Stimulated activated CD8-positive, alpha-beta memory T cell treated with anti-CD3 and anti-CD28 coated beads, Interleukin-2, amount 100 ng/mL, for 1 hour (primary cell): Measurements from ENCODE around the gene LTO1.
"Not testable (repeated sequence)": the region's sequence is repeated elsewhere in the genome, so short reads cannot be mapped to it uniquely, and the experiment has no call there.

Experiments used
- DNase-seq, 2 donors: peaks; one replicate each; pipeline ENCODE4 v3.0.0-alpha.2; 2020; ENCODE audit warnings: low read depth in 2 of 2

Gene LTO1

DNA sequence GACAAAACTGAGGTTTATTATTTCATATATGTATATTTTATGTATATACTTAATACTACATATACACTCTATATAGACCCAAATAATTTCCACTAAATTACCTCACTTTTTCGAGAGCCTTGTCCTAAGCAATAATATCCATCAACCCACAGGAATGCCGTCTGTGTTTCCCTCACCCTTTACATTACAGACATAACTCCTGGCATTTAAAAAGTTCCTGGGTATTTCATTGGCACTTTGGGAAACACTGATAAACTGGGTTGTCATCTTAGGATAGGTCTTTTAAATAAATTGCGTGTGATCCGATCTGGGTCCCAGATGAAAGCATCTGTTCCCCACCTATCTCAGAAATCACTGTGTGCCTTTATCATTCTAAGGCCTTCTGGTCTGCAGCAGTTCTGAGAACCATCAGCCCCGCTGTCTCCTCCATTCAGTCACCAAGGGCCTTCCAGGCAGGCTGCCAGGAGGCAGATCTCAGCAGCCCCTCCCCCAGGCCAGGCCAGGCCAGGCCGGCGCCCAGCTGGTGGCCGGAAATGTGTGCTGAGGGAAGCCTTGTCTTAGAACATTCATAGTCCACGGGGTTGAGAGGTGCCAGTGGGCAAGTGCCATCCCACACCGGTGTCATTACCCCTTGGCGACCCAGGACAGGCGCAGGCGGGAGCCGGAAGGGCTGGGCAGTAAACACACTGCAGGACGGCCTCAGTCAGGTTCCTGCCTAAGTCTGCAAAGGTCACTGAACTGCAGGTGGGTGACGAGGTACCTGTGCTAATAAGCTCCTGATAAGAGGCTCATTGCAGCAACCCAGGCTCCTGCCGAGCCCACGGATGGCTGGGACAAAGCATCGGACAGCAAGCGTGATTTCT lies 25.4 kb upstream of the LTO1 start:
- no peak for DNase-seq

DNA sequence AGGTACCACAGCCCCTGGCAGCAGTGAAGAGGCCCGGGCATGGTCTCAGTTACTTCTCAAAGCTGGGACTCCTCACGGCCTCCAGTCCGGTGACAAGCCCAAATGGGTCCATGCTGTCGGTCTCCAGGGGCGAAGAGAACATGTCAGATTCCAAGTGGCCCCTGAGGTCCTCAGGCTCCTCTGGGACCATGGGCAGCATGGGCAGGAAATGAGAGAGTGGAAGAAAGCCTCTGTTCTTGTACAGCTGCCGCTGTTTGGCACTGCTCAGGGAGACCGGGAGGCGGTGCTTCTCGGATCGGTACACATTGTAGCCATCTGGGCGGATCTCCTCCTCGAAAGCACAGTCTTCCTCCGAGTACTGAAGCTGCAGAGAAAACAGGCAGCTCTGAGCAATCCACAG lies 24.1 kb upstream of the LTO1 start:
- no peak for DNase-seq

GRCh38 chr11:69698362-69698761 lies 23.2 kb upstream of the LTO1 start:
- DNase-seq, result no peak

DNA sequence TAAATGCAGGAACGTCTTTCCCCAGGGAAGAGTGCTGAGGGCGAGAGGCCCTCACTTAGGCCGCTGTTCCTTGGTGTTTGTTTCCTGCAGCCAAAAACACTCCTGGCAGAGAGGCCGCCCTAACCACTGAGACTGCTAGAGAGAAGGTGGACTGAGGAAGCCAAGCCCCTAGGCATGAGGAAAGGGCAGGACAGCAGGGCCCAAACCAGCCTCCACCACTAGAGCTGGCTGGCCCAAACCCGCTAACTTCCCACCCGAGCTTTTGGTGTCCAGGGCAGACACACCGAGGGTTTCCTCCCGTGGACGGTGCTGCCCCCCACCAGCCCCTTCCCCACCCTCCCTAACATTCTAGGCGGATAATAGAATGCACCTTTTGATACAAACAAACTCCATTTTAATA lies 22.7 kb upstream of the LTO1 start:
- no peak for DNase-seq

DNA sequence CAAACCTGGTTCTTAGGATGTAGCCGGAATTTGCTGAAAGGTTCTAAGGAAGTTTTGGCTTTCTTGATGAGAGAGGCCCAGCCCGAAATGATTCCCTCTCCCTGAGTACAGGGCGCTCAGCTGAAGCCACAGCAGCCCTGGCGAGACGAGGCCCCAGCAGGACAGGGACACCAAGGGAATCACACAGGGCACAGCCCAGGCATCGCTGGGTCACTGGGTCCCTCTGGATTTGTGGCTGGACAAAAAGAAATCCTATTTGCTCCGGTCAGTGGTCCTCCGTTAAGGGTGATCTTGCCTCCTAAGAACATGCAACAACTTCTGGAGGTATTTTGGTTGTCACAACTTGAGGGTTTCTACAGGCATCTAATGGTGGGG lies 22.3 kb upstream of the LTO1 start:
- no peak for DNase-seq

DNA sequence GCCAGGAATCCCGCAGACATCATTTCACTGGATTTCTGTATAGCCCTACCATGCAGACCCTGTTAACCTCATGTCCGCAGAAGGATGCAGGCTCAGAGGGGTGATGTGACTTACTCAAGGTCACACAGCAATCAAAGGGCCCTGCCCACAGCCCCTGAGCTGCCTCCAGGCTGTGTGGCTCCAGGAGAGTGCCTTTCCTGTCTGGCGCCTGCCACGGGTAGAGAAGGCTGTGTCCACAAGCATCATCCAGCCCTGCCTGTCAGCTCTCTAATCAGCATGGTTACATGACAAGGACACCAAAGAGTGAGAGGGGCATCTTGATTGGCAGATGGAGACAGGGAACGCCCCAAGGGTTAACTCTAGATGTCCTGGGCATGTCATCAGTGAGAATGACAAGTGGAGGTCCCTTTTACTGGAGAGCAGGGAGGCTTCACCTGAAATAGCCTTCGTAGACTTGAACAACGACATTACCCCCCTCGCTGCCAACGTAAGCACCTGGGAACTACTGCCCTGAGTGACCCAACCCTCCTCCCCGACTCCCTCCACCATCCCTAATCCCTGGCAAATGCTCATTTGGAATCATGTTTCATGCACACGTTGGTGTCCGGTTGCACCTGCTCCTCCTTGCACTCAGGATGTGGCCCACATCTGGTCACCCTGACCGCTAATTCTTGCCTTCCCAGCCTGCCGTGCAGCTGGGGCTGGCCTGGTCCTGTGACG lies 21.8 kb upstream of the LTO1 start:
- DNase-seq, result no peak

- not testable (repeated sequence) for DNase-seq
Observed at GRCh38 chr11:69695995-69696394, 20.8 kb upstream of the LTO1 start.

DNA sequence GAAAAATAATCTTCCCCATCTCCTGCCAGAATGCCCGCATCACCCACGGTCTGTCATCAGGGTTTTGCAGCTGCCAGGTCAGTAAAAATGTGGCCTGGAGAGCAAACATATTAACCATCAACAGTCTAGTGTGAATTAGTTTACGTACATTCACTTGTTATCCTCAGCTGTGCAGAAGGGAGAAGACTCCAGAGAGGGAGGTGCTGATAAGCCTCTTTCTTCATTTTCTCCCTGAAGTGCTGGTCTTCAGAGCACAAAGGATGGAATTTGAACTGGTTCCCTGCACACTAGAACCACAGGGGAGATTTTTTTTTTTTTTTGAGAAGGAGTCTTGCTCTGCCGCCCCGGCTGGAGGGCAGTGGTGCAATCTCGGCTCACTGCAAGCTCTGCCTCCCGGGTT lies 20.4 kb upstream of the LTO1 start:
- DNase-seq, result no peak

DNA sequence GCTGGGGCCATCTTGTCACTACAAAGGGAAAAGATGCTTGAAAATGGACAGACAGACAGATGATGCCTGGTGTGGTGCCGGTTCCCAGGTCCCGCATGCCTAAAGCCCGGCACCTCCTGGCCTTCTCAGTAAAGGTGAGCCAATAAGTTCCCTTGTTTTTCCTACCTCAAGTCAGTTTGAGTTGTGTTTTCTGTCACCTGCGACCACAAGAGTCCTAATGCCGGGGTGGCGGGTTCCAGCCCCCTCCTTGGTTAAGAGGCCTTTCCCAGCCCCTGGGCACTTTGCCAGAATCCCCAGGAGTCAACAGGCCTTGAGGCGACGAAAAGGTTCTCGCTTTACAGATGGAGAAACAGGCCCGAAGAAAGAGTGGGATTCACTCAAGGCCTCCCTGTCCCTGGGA lies 19.6 kb upstream of the LTO1 start:
- DNase-seq, result no peak

GRCh38 chr11:69692422-69692821 lies 17.3 kb upstream of the LTO1 start:
- DNase-seq, result no peak

- DNase-seq, result no peak
Observed at GRCh38 chr11:69691463-69691862, 16.3 kb upstream of the LTO1 start.

GRCh38 chr11:69689484-69690319 lies 14.5 kb upstream of the LTO1 start:
- no peak for DNase-seq

DNA sequence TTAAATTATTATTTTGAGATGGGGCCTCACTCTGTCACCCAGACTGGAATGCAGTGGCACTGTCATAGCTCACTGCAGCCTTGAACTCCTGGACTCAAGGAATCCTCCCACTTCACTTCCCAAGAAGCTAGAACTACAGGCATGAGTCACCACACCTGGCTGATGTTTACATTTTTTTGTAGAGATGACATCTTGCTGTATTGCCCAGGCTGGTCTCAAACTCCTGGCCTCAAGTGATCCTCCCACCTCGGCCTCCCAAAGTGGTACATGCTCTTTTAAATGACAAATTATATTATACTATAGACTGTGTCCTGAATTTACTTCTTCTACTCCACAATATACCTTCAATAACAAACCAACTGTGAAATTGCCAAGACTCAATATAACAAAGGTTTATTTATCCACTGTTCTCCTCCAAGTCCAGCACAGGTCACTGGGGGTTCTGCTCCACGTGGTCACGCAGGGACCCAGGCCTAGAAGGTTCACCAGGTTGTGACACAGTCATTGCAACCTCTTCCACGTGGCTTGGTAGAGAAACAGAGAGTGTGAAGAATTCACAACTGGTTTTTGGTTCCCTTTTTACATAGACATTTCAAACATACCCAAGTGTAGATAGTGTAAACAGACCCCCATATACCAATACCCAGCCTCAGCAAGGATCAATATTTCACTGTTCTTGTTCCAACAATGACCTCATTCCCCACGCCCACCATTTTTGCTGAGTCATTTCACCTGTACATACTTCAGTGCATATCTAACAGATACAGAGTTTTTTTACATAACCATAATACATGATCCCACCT lies 13.0 kb upstream of the LTO1 start:
- not testable (repeated sequence) for DNase-seq

DNA sequence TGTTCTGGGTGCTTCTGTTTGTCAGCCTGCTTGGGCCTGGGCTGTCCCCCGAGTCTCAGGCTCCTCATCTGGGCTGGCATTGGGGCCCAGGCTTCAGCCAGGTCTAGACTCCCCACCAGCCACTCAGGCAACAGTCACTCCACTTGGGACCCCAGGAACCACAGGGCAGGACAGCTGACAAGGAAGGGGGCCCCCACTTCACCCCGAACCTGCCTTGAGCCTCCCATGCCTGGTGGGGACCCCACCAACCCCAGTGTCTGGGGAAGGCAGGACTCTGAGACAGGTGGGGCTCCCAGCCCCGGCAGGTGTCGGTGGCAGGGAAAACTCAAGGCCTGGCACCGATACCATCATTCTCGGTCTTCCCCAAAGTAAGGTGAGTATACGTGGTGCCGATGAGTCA lies 11.7 kb upstream of the LTO1 start:
- DNase-seq, result no peak

GRCh38 chr11:69686452-69686851 lies 11.3 kb upstream of the LTO1 start:
- no peak for DNase-seq

DNA sequence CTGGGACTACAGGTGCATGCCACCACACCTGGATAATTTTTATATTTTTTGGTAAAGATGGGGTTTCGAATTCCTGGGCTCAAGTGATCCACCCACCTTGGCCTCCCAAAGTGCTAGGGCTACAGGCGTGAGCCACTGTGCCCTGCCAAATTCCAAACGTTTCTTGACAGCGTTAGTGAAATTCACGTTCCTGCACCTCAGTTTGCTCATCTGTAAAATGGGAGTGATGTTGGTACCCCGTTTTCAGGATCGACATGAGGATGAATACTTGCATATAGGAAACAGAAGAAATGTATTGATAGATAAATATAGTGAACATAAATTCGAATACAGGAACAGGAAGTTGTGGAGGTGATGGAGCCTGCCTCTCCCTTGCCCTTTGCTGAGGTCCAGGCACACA lies 10.2 kb upstream of the LTO1 start:
- no peak for DNase-seq

DNA sequence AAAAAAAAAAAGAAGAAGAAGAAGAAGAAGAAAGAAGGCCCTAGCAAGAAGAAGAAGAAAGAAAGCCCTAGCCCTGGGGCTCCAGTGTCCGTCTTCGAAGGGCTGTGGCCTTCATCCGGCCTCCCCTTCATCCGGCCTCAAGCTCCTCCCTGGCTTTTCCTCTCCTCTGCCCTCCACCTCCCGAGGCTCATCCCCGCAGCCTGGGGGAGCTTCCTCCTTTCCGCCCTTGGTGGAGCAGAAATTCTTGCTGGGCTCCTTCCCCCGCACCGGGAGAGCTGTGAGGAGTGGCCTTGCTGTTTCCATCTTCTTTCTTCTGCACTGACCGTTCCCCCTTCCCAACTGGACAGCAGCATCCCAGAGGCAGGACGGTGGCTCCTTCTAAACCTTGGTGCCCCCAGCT lies 9.5 kb upstream of the LTO1 start:
- no peak for DNase-seq

DNA sequence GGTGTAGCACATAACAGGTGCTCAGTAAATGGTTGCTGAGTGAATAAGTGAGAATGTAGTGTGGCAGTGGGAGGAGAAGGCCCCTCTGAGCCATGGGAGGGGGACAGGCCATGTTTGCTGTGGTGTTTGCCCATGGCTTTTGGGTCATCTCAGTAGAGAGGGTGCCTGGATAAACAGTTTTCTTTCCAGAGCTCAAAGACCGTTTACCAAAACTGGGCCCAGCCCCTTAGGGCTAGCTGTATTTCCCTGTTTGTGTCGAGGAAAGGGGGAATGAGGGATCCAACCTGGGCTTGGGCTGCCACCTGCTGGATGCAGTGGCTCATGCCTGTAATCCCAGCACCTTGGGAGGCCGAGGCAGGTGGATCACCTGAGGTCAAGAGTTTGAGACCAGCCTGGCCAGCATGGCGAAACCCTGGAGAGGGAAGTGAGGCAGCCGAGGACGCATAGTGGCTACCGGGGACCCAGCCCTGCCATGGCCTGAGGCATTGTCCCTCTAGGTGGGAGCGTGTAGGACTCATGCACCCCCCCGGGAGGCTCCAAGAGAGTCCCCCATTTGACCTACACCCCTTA lies 8.7 kb upstream of the LTO1 start:
- no peak for DNase-seq

GRCh38 chr11:69682681-69683326 lies 7.7 kb upstream of the LTO1 start:
- no peak for DNase-seq

- DNase-seq, result no peak
Observed at GRCh38 chr11:69682221-69682620, 7.1 kb upstream of the LTO1 start.

GRCh38 chr11:69680688-69681087 lies 5.5 kb upstream of the LTO1 start:
- no peak for DNase-seq
